Dermis blood vessel endothelial cell (primary cell): Measurements from ENCODE around the gene DBN1. TPM values are rescaled to one million over a fixed set of nuclear protein-coding genes. Genes with fewer than 3 reads are reported as not detected.

Source experiments
- DNase-seq: peaks from one replicate; pipeline ENCODE4 v3.0.0; 2010
- total RNA-seq: library from RNA; depleted of rRNA; stranded (reverse); fragments of >200 nt; gene quantifications from 2 replicates; pipeline ENCODE4 v1.2.3, GENCODE V29; 2014

The DBN1 gene
- total RNA-seq, result 147 and 157 TPM in 2 replicates

- peak; percentile 67 for DNase-seq
These were observed at the start of gene DBN1 for GRCh38 chr5:177473443-177474001. DBN1 (minus strand) TSS chr5:177473634; CDS start chr5:177473521, 113 bp downstream.

- DNase-seq, result no peak
These were observed 47.6 kb upstream of the DBN1 start for GRCh38 chr5:177520916-177521513.

- no peak for DNase-seq
These were observed 46.8 kb upstream of the DBN1 start for GRCh38 chr5:177520271-177520670.

GRCh38 chr5:177519463-177520235, 46.2 kb upstream of the DBN1 start:
- DNase-seq, result no peak

- peak; percentile 99 for DNase-seq
These were observed 43.5 kb upstream of the DBN1 start, which contains the start of gene DDX41 for GRCh38 chr5:177516601-177517568. DDX41 (minus strand) TSS chr5:177516961; CDS start chr5:177516945, 16 bp downstream.

GRCh38 chr5:177515580-177515979, 42.1 kb upstream of the DBN1 start:
- DNase-seq, result no peak

GRCh38 chr5:177514541-177514940, 41.1 kb upstream of the DBN1 start:
- no peak for DNase-seq

GRCh38 chr5:177513500-177513899, 40.1 kb upstream of the DBN1 start:
- DNase-seq, result no peak

- DNase-seq, result no peak
These were observed 39.4 kb upstream of the DBN1 start for GRCh38 chr5:177512736-177513380.

- no peak for DNase-seq
These were observed 38.6 kb upstream of the DBN1 start for GRCh38 chr5:177511796-177512675.

- no peak for DNase-seq
These were observed 37.7 kb upstream of the DBN1 start for GRCh38 chr5:177511181-177511580.

- no peak for DNase-seq
These were observed 37.2 kb upstream of the DBN1 start for GRCh38 chr5:177510567-177511053.

GRCh38 chr5:177509991-177510566, 36.6 kb upstream of the DBN1 start:
- DNase-seq, result no peak

GRCh38 chr5:177509381-177509951, 36.0 kb upstream of the DBN1 start, which contains the start of gene DOK3:
DOK3 (minus strand) TSS chr5:177509826; CDS start chr5:177509540, 286 bp downstream.
- peak; percentile 43 for DNase-seq

- peak; percentile 58 for DNase-seq
These were observed 35.4 kb upstream of the DBN1 start for GRCh38 chr5:177508837-177509236.

- DNase-seq, result no peak
These were observed 34.8 kb upstream of the DBN1 start for GRCh38 chr5:177508221-177508611.

GRCh38 chr5:177507596-177508220, 34.3 kb upstream of the DBN1 start:
- DNase-seq, result no peak

- DNase-seq, result peak; percentile 62
These were observed 33.7 kb upstream of the DBN1 start for GRCh38 chr5:177507165-177507564.

GRCh38 chr5:177505075-177505474, 31.6 kb upstream of the DBN1 start:
- no peak for DNase-seq
